Effector memory CD4-positive, alpha-beta T cell (primary cell): ENCODE measurements around the gene ITPKC.
"Not testable (repeated sequence)": the region's sequence is repeated elsewhere in the genome, so short reads cannot be mapped to it uniquely, and the experiment has no call there.

Experiments
- DNase-seq, 3 donors: peaks; one replicate each; pipeline ENCODE4 v3.0.0-alpha.2; 2020
- H3K27ac ChIP-seq: 2 replicates; pipeline ENCODE4 v1.7.0; 2013; ENCODE audit warnings: mild to moderate bottlenecking, low read length, moderate library complexity; ENCODE audit not compliant: insufficient read depth, poor library complexity, severe bottlenecking
- H3K27me3 ChIP-seq: replicated peaks from 2 replicates; pipeline ENCODE4 v1.7.0; 2013; ENCODE audit warnings: mild to moderate bottlenecking, low read length; ENCODE audit not compliant: insufficient read depth, control insufficient read depth, poor library complexity, severe bottlenecking
- H3K36me3 ChIP-seq: 2 replicates; pipeline ENCODE4 v1.7.0; 2013; ENCODE audit warnings: mild to moderate bottlenecking, low read length, moderate library complexity; ENCODE audit not compliant: control insufficient read depth, insufficient read depth
- H3K4me1 ChIP-seq: 2 replicates; pipeline ENCODE4 v1.7.0; 2013; ENCODE audit warnings: low read length, mild to moderate bottlenecking; ENCODE audit not compliant: control insufficient read depth, insufficient read depth, poor library complexity, severe bottlenecking
- H3K4me3 ChIP-seq: 2 replicates; pipeline ENCODE4 v1.7.0; 2013; ENCODE audit warnings: low read length, low read depth, mild to moderate bottlenecking; ENCODE audit not compliant: insufficient read depth, poor library complexity, severe bottlenecking
- H3K9me3 ChIP-seq: 2 replicates; pipeline ENCODE4 v1.7.0; 2013; ENCODE audit warnings: mild to moderate bottlenecking, low read length, moderate library complexity; ENCODE audit not compliant: control insufficient read depth

The ITPKC gene

GRCh38 chr19:40723661-40724254, 6.8 kb downstream of the ITPKC start:
- Histone ChIP-seq H3K9me3 (no peaks in the 10 kb centered on the region), H3K27me3 (no peaks in the 10 kb centered on the region), H3K36me3 (peaks cover 26% of the 10 kb centered on the region), H3K4me3 (no peak overlapping the region), H3K27ac (no peak overlapping the region), H3K4me1 (peaks cover 16% of the 10 kb centered on the region)
- DNase-seq: no peak

- Histone ChIP-seq H3K27ac (no peak overlapping the region), H3K27me3 (no peaks in the 10 kb centered on the region), H3K4me1 (peaks cover 11% of the 10 kb centered on the region), H3K36me3 (peaks cover 26% of the 10 kb centered on the region), H3K4me3 (no peak overlapping the region), H3K9me3 (no peaks in the 10 kb centered on the region)
- DNase-seq: no peak
Measured at GRCh38 chr19:40724315-40724714, 7.4 kb downstream of the ITPKC start.

GRCh38 chr19:40724855-40725254, 7.9 kb downstream of the ITPKC start:
- Histone ChIP-seq H3K27ac (no peak overlapping the region), H3K27me3 (no peaks in the 10 kb centered on the region), H3K36me3 (peaks cover 30% of the 10 kb centered on the region), H3K9me3 (no peaks in the 10 kb centered on the region), H3K4me1 (peaks cover 7% of the 10 kb centered on the region), H3K4me3 (no peak overlapping the region)
- DNase-seq: no peak

- Histone ChIP-seq H3K4me1 (peaks cover 7% of the 10 kb centered on the region), H3K36me3 (peaks cover 39% of the 10 kb centered on the region)
Measured at GRCh38 chr19:40726279-40726678, 9.4 kb downstream of the ITPKC start.

GRCh38 chr19:40730065-40730464, 13.2 kb downstream of the ITPKC start:
- not testable (repeated sequence) for H3K4me3 ChIP-seq, H3K27me3 ChIP-seq, H3K4me1 ChIP-seq, H3K27ac ChIP-seq, DNase-seq, H3K9me3 ChIP-seq
- H3K36me3 ChIP-seq: peaks cover 43% of the 10 kb centered on the region

More at GRCh38 chr19:40726279-40726678, 9.4 kb downstream of the ITPKC start:
- H3K27ac ChIP-seq: no peak overlapping the region
- H3K27me3 ChIP-seq: no peaks in the 10 kb centered on the region
- DNase-seq: no peak
- H3K4me3 ChIP-seq: no peak overlapping the region
- no peaks in the 10 kb centered on the region for H3K9me3 ChIP-seq

GRCh38 chr19:40732304-40732703, 15.4 kb downstream of the ITPKC start:
- DNase-seq, H3K4me3 ChIP-seq, H3K9me3 ChIP-seq, H3K4me1 ChIP-seq, H3K27me3 ChIP-seq, H3K27ac ChIP-seq: not testable (repeated sequence)
- peaks cover 41% of the 10 kb centered on the region for H3K36me3 ChIP-seq

- H3K4me1 ChIP-seq: no peaks in the 10 kb centered on the region
- no peak for DNase-seq
- H3K9me3 ChIP-seq: no peaks in the 10 kb centered on the region
- no peaks in the 10 kb centered on the region for H3K27me3 ChIP-seq
- H3K4me3 ChIP-seq: no peak overlapping the region
- no peak overlapping the region for H3K27ac ChIP-seq
- peaks cover 43% of the 10 kb centered on the region for H3K36me3 ChIP-seq
Measured at GRCh38 chr19:40733149-40733548, 16.2 kb downstream of the ITPKC start.

GRCh38 chr19:40735013-40735771, 18.3 kb downstream of the ITPKC start:
- H3K27ac ChIP-seq: no peak overlapping the region
- peaks cover 42% of the 10 kb centered on the region for H3K36me3 ChIP-seq
- no peaks in the 10 kb centered on the region for H3K27me3 ChIP-seq
- no peak for DNase-seq
- H3K9me3 ChIP-seq: no peaks in the 10 kb centered on the region
- no peak overlapping the region for H3K4me3 ChIP-seq
- H3K4me1 ChIP-seq: no peaks in the 10 kb centered on the region

- no peaks in the 10 kb centered on the region for H3K4me1 ChIP-seq
- H3K27ac ChIP-seq: no peak overlapping the region
- H3K36me3 ChIP-seq: peaks cover 31% of the 10 kb centered on the region
- DNase-seq: no peak
- H3K27me3 ChIP-seq: no peaks in the 10 kb centered on the region
- H3K4me3 ChIP-seq: no peak overlapping the region
- no peaks in the 10 kb centered on the region for H3K9me3 ChIP-seq
Measured at GRCh38 chr19:40736661-40737060, 19.7 kb downstream of the ITPKC start.

- H3K4me3 ChIP-seq: no peak overlapping the region
- H3K9me3 ChIP-seq: no peaks in the 10 kb centered on the region
- H3K27ac ChIP-seq: no peak overlapping the region
- no peak for DNase-seq
- no peaks in the 10 kb centered on the region for H3K4me1 ChIP-seq
- H3K36me3 ChIP-seq: peaks cover 31% of the 10 kb centered on the region
- H3K27me3 ChIP-seq: no peaks in the 10 kb centered on the region
Measured at GRCh38 chr19:40737102-40737644, 20.3 kb downstream of the ITPKC start.
